Fibroblast of the aortic adventitia (primary cell): ENCODE results near the gene KIAA0319L. TPM values are rescaled to one million over a fixed set of nuclear protein-coding genes. Genes with fewer than 3 reads are reported as not detected.

Source experiments
- DNase-seq: peaks from one replicate; pipeline ENCODE4 v3.0.0-alpha.2; 2010; ENCODE audit warnings: low read depth
- H3K4me3 ChIP-seq: 2 replicates; pipeline ENCODE4 v1.5.1; 2011; ENCODE audit warnings: low read depth, mild to moderate bottlenecking, control low read depth, low read length, moderate library complexity
- CTCF ChIP-seq: IDR thresholded peaks from 2 replicates; pipeline ENCODE4 v1.5.1; 2011; ENCODE audit warnings: mild to moderate bottlenecking, low read length, control low read depth, inconsistent platforms; ENCODE audit not compliant: insufficient read depth
- total RNA-seq: library from RNA; depleted of rRNA; stranded (reverse); fragments of >200 nt; gene quantifications from 2 replicates; pipeline ENCODE4 v1.2.3, GENCODE V29; 2012; ENCODE audit warnings: low replicate concordance

Gene KIAA0319L
- total RNA-seq, 1 donor: 36.2 TPM

DNA sequence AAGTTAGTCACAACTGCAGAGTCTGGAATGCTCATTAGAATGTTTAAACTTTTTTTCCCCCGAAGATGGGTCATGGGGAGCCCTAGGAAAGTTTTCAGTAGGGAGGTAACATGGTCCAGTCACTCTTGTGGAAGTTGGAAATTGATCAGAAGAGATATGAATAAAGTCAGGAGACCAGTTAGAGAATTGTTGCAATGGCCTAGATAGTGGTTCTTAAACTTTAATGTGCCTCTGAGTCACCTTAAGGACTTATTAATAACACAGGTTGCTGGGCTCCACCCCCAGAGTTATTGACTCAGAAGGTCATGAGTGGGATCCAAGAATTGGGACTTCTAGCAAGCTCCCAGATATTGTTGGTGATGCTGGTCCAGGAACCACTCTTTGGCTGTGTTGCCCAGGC lies 12.7 kb upstream of the KIAA0319L start:
- peak; percentile 74 for DNase-seq
- no peak overlapping the region for H3K4me3 ChIP-seq
- TF ChIP-seq CTCF: no peak

GRCh38 chr1:35568975-35569395 lies 11.8 kb upstream of the KIAA0319L start:
- peak; percentile 76 for DNase-seq
- peak; percentile 85 for TF ChIP-seq CTCF
- H3K4me3 ChIP-seq: no peak overlapping the region

DNA sequence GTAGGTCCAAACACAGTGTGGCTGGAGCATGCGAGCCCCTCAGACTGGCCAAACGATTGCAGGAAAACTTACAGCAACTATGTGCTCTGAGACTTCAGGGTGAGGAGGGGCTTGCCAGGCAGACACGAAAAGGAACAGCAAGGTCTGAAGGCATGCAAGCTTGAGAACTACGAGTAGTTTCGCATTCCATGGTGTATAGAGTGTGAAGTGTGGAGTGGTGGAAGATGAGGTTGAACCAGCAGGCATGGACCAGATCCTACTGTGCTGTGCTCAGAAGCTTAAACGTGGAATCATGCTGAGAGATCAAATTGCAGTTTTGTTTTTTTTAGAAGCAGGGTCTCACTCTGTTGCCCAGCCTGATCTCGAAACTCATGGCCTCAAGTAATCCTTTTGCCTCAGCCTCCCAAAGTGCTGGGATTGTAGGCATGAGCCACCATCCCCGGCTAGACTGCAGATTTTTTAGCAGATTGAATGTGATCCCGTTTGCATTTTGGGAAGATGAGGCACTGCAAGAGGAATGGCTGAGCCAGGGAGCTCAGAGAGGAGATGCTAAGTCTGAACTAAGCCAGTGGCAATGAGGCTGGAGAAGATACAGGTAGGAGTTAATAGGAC lies 10.8 kb upstream of the KIAA0319L start:
- no peak overlapping the region for H3K4me3 ChIP-seq
- no peak for DNase-seq
- no peak for TF ChIP-seq CTCF

GRCh38 chr1:35565742-35566133 lies 8.5 kb upstream of the KIAA0319L start:
- DNase-seq: no peak
- TF ChIP-seq CTCF: no peak
- no peak overlapping the region for H3K4me3 ChIP-seq

- no peak overlapping the region for H3K4me3 ChIP-seq
- DNase-seq: no peak
- no peak for TF ChIP-seq CTCF
Observed at GRCh38 chr1:35564884-35565741, 7.9 kb upstream of the KIAA0319L start.

DNA sequence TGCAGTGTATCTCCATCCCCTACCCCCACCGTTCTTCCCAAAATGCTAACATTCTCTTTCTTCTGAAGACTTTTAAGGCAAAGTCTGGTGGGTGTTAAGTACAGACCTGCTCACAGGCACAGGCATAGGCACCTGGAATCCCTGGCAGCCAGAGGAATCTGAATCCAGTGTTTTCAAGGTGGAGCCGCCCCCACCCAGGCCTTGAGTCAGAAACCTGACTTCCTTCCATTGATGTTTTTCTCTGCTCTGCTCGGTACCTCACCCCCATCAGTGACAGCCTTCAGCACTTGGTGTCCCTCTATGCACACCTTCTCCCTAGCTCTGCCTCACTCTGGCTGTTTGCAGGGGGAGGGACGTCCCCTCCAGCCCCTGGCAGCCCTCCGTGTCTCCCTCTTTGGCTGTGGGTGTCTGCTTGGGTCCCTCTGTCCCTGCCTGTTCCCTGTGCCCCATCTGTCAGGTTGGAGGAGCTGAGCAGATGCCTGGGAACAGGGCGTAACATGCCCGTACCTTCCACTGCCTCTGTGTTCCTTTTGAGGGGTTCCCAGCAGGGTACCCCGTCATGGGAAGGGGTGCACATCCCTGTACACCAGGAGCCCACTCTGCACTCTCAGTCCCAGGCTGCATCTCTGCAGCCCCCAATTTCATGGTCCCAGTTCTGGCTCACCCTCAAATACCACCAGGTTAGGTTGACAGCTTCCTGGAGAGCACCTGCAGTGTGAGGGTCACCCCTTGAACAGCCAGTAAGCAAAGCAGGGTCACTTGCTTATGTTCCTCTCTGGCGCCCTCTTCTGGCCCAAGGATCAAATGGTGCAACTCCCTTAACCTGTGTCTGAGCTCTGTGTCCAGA lies 7.1 kb upstream of the KIAA0319L start:
- peak; percentile 84 for DNase-seq
- H3K4me3 ChIP-seq: no peak overlapping the region
- TF ChIP-seq CTCF: peak; percentile 86
